Skin of body (tissue), 2 donors: ENCODE results near the gene TUBD1. TPM values are rescaled to one million over a fixed set of nuclear protein-coding genes. Genes with fewer than 3 reads are reported as not detected.
A peak's percentile ranks its signal among the peaks of the same experiment; 100 is the strongest.
"Not testable (repeated sequence)": the region's sequence is repeated elsewhere in the genome, so short reads cannot be mapped to it uniquely, and the experiment has no call there.

Experiments
- DNase-seq: peaks from one replicate; lab custom pipeline; 2025; lab: John Stamatoyannopoulos, UW
- total RNA-seq: library from RNA; depleted of rRNA; stranded (reverse); fragments of >200 nt; gene quantifications from one replicate; pipeline ENCODE4 v1.2.3, GENCODE V29; 2014

TUBD1 gene, protein sequence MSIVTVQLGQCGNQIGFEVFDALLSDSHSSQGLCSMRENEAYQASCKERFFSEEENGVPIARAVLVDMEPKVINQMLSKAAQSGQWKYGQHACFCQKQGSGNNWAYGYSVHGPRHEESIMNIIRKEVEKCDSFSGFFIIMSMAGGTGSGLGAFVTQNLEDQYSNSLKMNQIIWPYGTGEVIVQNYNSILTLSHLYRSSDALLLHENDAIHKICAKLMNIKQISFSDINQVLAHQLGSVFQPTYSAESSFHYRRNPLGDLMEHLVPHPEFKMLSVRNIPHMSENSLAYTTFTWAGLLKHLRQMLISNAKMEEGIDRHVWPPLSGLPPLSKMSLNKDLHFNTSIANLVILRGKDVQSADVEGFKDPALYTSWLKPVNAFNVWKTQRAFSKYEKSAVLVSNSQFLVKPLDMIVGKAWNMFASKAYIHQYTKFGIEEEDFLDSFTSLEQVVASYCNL
- total RNA-seq: 8.8 TPM

DNA sequence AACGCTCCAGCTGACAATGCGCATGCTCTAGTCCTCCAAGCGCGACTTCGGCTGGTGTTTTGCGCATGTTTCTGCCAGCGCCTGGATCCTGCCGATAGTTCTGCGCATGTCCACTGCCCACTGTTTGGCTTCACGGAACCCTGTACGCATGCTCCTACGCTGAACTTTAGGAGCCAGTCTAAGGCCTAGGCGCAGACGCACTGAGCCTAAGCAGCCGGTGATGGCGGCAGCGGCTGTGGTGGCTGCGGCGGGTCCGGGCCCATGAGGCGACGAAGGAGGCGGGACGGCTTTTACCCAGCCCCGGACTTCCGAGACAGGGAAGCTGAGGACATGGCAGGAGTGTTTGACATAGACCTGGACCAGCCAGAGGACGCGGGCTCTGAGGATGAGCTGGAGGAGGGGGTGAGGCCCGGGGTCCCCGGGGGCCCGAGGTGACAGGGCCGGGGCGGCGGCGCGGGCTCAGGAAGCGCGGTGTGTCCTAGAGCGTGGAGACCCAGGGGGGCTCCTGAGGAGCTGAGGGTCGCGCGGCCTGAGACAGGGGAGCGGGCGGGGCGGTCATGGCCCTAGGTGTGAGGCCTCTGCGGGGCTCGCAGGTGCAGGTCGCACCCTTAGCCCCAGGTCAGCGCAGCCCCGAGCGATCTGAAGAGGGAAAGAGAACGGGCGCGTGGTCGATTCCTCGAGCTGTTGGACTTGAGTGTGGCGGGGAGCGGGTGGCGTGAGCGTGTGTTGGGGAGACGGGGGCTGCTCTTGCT is at the start of gene TUBD1, which contains the start of gene RPS6KB1:
Gene TUBD1 (minus strand): TSS at position 20 of the 752 bp plus-strand sequence. CDS start 1,941 bp downstream, outside the sequence.
Gene RPS6KB1 (plus strand): TSS at position 198 of the 752 bp plus-strand sequence. CDS start 64 bp downstream, at position 262.
- peak; percentile 99 for DNase-seq

DNA sequence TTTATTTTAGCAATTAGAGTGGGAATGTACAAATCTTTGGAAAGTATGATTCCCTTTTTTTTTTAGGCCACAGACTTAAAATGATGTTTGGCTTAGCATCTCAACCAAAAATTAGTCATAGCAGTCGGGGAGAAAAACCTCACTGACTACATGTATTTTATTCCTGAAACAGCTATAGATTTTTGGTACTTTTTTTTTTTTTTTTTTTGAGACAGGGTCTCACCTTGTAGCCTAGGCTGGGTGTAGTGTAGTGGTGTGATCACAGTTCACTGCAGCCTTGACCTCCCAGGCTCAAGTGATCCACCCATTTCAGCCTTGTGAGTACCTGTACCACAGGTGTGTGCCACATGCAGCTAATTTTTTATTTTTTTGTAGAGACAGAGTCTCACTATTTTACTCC is 48.4 kb upstream of the TUBD1 start:
- no peak for DNase-seq

DNA sequence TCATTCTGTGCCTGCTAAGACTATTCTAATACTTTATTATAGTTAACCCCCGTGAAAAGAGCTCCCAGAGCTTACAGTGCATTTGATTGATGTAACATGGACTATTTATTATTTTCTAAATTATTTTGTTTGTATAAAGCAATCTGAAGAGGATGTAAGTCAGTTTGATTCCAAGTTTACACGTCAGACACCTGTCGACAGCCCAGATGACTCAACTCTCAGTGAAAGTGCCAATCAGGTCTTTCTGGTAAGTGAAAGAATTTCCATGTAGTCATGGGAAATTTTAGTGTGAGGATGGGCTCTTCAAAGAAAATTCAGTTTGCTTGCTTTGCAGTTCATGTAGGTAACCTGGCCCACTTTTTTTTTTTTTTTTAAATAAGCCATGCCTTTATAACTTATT is 48.0 kb upstream of the TUBD1 start:
- DNase-seq: not testable (repeated sequence)

DNA sequence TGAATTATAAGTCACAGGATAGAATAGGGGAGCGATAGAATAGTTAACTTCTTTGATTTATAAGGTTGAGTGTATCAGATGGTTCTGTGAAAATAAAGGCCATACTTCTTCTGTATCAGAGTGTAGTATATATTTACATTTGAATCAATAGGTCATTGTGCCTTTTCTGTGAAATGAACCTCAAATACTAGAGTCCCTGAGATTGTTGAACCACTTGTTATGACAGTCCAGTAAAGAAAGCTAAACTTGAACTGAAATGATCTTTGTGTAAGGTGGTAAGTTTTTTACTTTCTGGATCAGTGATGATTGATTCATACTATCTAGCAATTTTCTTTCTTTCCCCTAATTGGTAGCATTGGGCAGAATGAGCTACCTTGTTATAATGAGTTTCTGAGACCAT is 40.6 kb upstream of the TUBD1 start:
- DNase-seq: not testable (repeated sequence)

DNA sequence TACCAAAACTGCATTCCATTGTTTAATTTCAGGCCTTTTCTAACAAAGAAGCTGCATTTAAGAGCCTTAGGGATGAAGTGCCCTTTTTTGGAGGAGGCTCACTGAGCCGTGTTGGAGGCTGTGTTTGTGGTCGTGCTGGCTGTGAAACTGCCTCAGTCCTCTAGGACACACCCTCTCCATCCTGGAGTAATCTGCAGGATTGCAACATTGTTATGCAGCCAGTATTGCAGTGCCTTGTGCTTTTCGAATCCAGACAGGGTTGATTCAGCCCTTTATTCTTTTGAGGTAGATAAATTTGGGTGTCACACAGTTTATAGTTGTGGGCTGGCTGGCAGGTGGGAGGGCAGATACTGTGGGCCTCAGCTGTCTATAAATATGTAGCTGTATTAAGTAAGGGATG is 38.0 kb upstream of the TUBD1 start:
- DNase-seq: not testable (repeated sequence)

DNA sequence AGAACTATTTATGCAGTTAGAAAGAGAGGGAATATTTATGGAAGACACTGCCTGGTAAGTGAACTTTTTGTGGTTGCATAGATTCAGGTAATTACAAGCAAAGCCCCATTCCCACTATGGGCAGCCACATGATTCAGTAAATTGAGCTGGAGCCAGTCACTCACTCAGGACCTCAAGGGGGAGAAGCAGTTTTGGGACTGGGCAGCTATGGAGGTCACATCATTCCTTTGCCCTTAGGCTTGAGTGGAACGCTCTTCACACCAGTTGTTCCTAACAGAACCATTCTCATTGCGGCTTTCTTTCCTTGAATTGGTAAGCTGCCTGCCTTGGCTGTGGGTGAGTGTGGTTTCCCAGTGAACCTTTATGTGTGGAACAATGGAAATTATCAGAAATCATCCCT is 37.4 kb upstream of the TUBD1 start:
- not testable (repeated sequence) for DNase-seq

DNA sequence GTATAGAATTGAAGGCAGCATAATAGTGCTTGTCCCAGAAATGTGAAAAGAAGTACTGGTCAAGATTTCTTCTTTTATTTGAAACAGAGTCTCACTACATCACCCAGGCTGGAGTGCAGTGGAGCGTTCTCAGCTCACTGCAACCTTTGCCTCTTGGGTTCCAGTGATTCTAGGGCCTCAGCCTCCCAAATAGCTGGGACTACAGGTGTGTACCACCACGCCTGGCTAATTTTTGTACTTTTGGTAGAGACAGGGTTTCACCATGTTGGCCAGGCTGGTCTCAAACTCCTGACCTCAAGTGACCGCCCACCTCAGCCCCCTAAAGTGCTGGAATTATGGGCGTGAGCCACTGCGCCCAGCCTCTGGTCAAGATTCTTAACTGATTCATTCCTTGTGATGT is 27.9 kb upstream of the TUBD1 start:
- not testable (repeated sequence) for DNase-seq

DNA sequence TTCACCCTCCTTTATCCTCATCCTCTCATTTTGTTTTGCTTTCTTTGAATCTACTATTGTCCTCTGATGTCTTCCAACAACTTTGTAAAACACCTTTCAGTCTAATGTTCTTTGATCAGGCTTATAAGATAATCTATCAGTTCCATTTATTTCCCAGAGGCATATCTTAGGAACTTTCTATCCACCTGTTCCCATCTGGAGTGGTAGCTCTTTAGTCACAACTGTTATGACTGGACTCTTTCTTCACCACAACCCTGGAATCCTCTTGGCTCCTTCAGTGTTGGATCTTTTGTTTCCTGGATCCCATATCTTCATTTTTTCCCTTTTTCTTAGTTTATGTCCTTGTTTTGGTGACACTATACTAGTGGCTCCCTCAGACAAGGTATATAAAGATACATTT is 23.7 kb upstream of the TUBD1 start:
- DNase-seq: no peak

DNA sequence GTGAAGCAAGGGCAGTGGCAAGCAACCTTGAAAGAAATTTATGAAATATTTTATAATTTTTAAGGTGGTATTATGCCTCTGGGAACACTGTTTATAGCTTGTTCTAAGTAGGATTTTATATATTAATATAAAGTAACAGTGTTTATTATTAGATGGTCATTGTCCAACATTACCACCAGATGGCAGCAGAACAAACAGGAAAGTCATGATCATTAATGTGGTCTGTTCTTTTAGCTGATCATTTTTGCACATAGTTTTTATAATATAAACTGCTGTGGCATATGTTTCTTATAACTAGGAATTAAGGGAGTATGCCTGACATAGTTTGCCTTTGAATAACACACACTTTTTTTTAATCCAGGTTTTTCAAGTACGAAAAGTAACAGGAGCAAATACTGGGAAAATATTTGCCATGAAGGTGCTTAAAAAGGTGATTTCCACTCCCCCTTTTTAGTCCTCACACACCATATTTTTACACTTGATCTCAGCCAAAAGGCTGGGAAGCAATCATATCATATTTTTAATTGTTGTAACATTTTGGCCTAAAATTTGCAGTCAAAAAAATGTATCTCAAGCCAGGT is 21.6 kb upstream of the TUBD1 start:
- peak; percentile 21 for DNase-seq

DNA sequence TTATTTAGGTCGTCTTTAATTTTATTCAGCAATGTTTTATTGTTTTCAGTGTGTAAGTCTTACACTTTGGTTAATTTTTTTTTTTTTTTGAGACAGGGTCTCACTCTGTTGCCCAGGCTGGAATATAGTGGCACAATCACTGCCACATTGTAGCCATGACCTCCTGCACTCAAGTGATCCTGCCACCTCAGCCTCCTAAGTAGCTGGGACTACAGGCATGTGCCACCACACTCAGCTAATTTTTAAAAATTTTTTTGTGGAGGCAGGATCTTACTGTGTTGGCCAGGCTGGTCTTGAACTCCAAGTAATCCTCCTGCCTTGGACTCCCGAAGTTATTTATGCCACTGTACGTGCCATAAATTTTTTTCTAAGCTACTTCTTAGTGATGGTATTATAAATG is 14.7 kb upstream of the TUBD1 start:
- no peak for DNase-seq

DNA sequence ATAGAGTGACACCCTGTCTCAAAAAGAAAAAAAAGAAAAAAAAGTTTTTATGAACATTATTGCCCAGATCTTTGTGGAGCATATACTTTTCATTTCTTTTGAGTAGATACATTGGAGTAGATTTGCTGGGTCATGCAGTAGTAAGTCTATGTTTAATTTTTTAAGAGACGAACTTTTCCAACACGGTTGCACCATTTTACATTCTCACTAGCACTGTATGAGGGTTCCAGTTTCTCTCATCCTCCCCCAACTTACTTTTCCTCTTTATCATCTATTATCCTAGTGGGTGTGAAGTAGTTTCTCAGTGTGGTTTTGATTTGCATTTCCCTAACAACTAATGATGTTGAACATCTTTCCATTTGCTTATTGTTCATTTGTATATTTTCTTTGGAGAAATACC is 10.7 kb upstream of the TUBD1 start:
- DNase-seq: no peak

DNA sequence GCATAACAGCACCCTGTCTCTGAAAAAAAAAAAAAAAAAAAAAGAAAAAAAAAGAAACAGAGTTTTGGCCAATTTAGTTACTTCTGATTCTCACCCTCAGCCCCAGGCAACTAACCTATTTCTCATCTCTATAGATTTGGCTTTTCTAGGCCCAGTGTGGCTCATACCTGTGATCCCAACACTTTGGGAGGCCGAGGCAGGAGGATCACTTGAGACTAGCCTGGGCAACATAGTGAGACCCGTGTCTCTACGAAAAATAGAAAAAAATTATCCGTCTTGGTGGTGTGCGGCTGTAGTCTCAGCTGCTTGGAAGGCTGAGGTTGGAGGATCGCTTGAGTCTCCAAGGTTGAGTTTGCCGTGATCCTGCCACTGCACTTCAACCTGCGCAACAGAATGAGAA is 8.9 kb upstream of the TUBD1 start:
- DNase-seq: no peak

DNA sequence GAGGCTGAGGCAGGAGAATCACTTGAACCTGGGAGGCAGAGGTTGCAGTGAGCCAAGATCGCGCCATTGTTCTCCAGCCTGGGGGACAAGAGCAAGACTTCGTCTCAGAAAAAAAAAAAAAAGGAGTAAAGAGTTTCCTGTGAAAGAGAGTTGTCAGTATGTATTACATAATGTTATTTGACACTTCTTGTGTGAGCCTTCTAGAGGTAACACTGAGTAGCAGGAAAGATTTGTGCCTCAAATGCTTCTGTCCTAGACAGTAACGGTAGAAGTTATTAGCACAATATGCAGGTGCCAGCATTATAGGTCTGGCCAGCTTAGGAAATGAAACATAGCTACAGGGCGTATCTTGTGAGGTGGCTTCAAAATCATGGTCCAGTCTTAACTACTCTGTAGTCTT is 6.4 kb upstream of the TUBD1 start:
- no peak for DNase-seq

DNA sequence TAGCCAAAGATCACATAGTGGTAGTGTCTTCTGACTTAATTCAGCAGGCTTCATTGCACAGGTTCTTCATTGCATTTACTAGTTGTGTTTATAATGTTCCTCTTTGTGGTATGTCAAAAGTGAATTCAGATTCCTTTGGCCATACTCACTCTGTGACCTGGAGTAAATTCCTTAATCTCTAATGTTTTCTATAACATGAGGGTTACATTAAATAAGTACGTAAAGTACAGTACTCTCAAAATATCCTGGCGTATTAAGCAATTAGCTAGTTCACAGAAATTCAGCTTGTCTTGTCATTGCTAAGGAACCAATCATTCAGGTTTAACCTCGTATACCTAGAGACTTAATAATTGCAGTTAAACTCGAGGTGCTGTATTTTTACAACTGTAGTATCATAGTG is 4.3 kb upstream of the TUBD1 start:
- DNase-seq: no peak

DNA sequence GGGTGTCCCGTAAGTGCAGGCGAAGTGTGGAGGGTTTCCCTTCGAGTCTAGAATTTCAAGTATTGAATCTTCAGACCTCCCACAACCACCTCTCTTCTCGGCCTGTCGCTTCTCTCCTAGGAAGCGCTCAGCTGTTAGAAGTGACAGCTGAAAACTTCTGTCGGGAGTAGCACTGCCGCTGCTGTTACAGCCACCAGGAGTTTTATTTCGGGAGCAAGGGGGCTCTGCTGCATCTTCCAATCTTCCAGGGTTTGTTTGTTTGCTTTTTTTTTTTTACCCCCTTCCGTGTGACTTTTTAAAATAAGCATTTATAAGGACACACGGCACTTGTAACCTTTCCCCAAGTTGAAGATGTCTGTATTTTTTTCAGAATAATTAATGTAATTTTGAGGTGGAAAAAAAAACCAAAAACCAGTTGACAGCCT is 945 bp upstream of the TUBD1 start:
- DNase-seq: no peak

DNA sequence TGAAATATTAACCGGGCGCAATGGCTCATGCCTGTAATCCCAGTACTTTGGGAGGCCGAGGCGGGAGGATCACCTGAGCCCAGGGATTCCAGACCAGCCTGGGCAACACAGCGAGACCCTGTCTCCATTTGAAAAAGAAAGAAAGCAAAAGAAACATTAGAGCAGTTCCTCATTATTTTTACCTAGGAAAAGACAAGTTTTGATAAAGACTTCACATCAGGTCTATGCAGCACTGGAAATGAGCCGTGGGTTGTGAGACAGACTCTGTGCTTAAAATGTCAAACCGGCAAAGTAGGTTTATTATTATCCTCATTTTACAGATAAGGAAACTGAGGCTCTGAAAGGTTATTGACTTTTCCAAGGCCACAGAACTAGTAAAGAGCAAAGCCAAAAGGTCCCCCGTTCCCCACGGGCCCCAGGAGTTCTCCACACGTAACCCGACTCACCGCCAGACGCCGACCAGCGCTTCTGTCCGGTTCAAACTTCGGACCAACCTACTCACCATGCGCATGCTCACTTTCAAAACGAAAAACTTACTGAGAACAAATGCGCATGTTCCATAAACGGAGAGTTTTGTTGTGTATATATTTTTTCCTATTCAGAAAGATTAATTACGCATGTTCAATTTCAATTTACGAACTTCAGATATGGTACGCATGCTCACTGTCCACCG is 356 bp downstream of the TUBD1 start:
- peak; percentile 50 for DNase-seq

DNA sequence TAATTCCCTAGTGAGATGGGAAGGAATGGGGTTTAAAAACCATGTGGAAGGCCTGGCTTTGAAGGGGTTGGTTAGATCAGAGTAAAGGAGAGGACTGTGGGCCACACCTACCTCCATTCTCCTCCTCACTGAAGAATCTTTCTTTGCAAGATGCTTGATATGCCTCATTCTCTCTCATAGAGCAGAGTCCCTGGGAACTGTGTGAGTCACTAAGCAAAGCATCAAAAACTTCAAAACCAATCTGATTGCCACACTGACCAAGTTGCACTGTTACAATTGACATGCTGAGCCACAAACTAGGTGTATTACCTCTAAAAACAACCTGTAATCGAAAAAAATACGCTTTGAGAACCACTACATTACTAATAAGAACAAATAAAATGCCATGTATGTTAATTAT is 2.0 kb downstream of the TUBD1 start:
- DNase-seq: no peak

DNA sequence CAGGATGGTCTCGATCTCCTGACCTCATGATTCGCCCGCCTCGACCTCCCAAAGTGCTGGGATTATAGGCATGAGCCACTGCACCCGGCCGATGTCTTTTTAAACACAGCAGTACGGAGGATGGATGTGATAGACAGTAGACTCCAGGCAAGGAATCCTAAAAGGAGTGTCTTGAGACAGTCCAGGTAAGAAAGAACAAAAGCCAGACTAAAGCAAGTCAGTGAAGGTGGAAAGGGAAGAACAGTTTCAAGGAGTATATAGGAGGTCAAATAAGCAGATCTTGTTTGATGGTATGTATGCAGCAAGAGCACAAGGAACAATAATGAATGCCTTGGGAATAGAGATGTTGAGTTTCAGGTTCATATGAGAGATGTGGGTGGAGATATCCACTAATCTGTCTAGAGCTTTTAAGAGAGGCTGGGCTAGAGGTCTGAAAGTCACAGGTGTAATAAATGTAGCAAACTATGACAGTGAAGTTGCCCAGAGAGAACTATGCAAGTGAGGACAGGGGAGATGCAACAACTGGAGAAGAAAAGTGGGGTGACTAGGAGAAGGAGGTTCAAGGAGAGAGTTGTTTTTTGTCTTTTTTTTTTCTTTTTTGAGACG is 4.5 kb downstream of the TUBD1 start:
- no peak for DNase-seq

DNA sequence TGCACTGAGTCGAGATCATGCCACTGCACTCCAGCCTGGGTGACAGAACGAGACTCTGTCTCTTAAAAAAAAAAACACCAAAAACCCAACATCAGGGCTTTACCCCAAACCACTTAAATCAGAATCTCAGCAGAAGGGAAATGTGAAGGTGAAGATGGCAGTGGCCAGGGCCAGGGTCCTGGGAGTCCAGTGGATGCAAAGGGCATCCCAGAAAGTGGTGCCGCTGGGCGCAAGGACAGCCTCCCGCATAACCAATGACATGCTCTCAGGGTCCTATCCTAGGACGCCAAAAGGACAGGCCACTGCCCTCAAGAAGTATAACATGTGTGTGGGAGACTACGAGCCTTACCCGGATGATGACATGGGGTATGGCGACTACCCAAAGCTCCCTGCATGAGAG is 7.9 kb downstream of the TUBD1 start:
- no peak for DNase-seq

DNA sequence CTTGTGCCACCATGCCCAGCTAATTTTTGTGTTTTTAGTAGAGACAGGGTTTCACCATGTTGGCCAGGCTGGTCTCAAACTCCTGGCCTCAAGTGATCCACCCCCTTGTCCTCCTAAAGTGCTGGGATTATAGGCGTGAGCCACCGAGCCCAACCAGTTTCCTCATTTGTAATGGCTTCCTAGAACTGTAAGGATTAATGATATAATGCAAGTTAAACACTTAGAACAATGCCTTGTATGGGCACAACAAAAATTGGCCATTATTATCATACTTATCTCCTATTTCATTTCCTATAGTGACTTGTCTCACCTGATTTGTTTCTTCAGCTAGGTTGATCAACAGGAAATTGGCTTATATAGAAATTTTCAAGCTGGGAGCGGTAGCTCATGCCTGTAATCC is 14.1 kb downstream of the TUBD1 start:
- DNase-seq: no peak

DNA sequence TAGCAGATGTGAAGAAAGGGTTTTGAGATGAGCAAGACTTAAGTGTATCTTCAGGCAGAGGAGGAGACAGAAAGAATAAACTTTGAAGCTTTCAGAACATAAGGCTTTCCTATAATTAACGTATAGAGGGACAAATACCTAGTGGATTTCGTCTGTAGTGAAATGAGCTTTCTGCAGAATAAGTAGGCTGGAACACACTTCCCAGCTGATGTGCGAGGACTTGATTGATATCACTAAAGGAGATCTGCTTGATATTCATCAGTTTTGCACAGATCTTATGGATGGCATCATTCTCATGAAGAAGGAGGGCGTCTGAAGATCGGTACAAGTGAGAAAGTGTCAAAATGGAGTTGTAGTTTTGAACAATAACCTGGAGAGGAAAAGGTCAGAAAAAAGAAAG is 14.8 kb downstream of the TUBD1 start:
- no peak for DNase-seq
